Measurements from ENCODE around the gene KLF5.

KLF5 gene

GRCh38 chr13:73060251-73061160 lies 1.7 kb downstream of the KLF5 start:
- DNase-seq: no peak

DNA sequence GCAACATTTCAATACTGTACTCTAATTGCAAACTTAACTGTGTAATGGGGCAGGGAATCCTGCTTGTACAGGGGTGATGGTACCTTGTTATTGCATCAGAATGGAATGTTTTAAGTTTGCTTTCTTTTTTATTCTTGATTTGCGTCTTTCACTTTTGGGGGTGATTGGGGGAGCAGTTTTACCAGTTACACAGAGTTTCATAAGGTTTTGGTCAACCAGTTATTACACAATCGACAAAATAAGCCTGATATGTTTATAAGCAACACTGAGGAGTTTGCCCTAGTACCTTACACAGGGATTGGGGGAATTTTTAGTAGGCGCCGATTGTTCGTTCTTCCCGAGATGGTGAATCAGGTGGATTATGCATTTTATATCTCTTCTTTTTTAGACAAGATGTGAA lies 2.7 kb downstream of the KLF5 start:
- DNase-seq: no peak

DNA sequence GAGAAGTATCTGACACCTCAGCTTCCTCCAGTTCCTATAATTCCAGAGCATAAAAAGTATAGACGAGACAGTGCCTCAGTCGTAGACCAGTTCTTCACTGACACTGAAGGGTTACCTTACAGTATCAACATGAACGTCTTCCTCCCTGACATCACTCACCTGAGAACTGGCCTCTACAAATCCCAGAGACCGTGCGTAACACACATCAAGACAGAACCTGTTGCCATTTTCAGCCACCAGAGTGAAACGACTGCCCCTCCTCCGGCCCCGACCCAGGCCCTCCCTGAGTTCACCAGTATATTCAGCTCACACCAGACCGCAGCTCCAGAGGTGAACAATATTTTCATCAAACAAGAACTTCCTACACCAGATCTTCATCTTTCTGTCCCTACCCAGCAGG lies 3.1 kb downstream of the KLF5 start:
- no peak for DNase-seq

DNA sequence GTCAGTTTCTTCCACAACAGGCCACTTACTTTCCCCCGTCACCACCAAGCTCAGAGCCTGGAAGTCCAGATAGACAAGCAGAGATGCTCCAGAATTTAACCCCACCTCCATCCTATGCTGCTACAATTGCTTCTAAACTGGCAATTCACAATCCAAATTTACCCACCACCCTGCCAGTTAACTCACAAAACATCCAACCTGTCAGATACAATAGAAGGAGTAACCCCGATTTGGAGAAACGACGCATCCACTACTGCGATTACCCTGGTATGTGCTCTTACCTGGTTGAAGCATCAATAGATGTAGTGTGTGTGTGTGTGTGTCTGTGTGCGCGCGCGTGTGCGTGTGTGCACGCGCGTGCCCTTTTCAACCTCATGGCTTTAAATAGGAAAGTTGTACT lies 3.7 kb downstream of the KLF5 start:
- no peak for DNase-seq

GRCh38 chr13:73063166-73063565 lies 4.4 kb downstream of the KLF5 start:
- no peak for DNase-seq

- DNase-seq: no peak
Measured at GRCh38 chr13:73065036-73065435, 6.2 kb downstream of the KLF5 start.

GRCh38 chr13:73065665-73066340 lies 7.0 kb downstream of the KLF5 start:
- no peak for DNase-seq

GRCh38 chr13:73069206-73069805 lies 10.5 kb downstream of the KLF5 start:
- DNase-seq: no peak

GRCh38 chr13:73070451-73071098 lies 11.8 kb downstream of the KLF5 start:
- no peak for DNase-seq

- DNase-seq: no peak
Measured at GRCh38 chr13:73072239-73072900, 13.6 kb downstream of the KLF5 start.

DNA sequence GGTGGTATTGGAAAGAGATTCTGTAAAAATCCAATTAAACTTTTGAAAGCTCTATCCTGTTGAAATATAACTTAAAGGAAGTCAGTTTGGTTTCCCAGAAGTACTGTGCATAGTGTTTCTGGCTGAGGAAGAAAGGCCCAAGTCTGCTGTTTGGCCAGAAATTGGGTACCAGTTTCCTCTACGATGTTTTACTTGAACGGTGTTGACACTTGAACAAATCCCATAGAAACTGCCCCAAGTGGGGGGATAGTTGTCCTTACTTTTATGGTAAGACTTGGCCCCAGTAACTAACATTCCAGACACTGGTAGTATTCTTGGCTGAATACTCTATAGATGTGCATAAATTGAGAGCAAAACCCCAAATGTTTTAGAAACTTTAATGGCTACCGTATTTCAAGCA lies 14.2 kb downstream of the KLF5 start:
- DNase-seq: no peak

GRCh38 chr13:73074014-73074413 lies 15.2 kb downstream of the KLF5 start:
- no peak for DNase-seq

DNA sequence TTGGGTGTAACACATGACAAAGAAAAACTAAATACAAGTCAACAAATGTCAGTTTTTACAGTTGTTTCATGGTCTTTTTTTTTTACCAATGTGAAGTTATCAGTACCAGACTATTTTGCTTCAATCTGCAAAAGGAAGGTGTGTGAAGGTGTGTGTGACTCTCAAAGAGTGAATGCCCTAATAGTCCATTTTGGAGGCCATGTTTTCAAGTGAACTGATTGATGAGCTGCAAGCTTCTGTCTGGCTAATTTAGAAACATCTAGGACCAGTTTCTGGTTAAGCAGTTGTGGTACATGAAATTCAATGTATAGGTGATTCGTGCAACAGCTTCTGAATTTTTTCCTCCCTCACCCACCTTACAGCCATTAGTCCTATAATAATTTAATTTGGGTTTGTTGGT lies 16.1 kb downstream of the KLF5 start:
- DNase-seq: no peak

- DNase-seq: no peak
Measured at GRCh38 chr13:73075546-73075945, 16.7 kb downstream of the KLF5 start.

DNA sequence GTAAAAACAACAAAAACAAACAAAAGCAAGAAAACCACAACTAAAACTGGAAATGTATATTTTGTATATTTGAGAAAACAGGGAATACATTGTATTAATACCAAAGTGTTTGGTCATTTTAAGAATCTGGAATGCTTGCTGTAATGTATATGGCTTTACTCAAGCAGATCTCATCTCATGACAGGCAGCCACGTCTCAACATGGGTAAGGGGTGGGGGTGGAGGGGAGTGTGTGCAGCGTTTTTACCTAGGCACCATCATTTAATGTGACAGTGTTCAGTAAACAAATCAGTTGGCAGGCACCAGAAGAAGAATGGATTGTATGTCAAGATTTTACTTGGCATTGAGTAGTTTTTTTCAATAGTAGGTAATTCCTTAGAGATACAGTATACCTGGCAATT lies 17.1 kb downstream of the KLF5 start:
- DNase-seq: no peak

GRCh38 chr13:73077865-73078264 lies 19.1 kb downstream of the KLF5 start:
- DNase-seq: no peak

DNA sequence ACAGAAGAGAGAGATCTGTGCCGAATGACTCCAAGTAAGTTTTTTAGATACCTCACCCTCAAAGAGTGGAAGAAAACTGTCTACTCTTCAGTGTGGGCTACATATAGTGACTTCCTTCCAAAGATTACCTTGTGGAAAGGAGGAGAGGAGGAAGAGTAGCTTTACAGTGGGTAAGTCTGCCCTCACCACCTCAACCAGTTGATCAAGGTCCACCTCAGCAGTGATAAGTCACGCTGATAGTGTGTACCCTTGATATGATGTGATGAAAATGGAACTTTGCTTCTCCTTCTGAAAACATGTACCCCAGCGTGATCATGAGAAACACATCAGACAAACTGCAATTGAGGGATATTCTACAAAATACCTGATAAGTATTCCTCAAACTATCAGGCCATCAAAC lies 20.6 kb downstream of the KLF5 start:
- DNase-seq: no peak

GRCh38 chr13:73081256-73081915 lies 22.6 kb downstream of the KLF5 start:
- no peak for DNase-seq

DNA sequence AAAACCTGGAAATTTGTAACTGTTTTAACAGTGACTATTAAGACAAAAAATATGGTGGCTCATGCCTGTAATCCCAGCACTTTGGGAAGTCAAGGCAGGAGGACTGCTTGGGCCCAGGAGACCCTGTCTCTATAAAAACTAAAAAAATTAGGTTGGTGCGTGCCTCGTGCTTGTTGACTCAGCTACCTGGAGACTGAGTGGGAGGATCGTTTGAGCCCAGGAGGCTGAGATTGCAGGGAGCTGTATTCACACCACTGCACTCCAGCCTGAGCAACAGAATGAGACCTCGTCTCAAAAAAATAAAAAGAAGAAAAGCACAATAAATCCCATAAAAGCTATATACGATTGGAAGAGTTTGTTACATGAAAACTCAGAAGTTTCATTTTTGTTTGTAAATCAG lies 23.7 kb downstream of the KLF5 start:
- no peak for DNase-seq

- no peak for DNase-seq
Measured at GRCh38 chr13:73082895-73083294, 24.1 kb downstream of the KLF5 start.

DNA sequence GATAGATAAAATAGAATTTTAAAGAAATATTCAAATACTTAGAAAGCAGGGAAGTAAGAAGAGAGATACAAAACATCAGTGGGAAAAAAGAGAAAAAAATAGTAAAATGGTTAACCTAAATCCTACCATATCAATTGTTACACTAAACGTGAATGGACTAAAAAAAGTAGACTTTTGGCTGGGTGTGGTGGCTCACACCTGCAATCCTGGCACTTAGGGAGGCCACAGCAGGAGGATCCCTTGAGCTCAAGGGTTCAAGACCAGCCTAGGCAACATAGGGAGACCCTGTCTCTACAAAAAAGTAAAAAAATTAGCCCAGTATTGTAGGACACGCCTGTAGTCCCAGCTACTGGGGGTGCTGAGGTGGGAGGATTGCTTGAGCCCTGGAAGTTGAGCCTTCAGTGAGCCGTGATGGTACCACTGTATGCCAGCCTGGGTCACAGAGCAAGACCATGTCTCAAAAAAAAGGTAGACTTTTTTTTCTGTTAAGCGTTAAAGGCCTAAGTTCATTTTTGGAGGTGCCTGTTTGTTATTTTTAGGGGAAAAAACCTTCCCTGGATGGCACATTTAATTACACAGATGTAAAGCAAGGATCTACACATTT lies 29.6 kb downstream of the KLF5 start:
- no peak for DNase-seq

DNA sequence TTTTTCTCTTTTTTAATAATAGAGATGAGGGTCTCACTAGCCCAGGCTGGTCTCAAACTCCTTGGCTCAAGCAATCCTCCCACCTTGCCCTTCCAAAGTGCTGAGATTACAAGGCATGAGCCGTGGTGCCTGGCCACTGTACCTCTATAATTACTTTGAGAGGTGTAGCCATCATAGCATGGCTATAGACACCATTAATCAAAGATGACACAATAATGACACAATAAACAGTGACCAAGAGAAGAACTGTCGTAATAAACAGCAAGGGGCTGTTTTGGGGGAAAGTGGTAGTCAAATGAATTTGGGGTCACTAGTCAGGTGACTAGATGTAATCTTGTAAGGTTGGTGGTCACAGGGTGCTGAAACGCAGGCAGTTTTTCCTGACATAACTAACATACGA lies 30.4 kb downstream of the KLF5 start:
- DNase-seq: no peak

Measured in stimulated activated CD4-positive, alpha-beta T cell treated with anti-CD3 and anti-CD28 coated beads, Interleukin-12 subunit alpha, Interleukin-12 subunit beta, amount 100 ng/mL, for 4 hours (primary cell).